Choroid plexus epithelial cell (primary cell): ENCODE results near the gene MKLN1.

Source experiments
- DNase-seq: peaks from one replicate; pipeline ENCODE4 v3.0.0-alpha.2; 2010; ENCODE audit warnings: low read depth
- H3K4me3 ChIP-seq: 2 replicates; pipeline ENCODE4 v1.5.1; 2011; ENCODE audit warnings: low read depth, mild to moderate bottlenecking, control low read depth, low read length, moderate library complexity
- TF ChIP-seq, protein P1 (sequence below): conservative IDR thresholded peaks from 2 replicates; pipeline ENCODE4 v1.5.1; 2011; ENCODE audit warnings: low read depth, mild to moderate bottlenecking, control low read depth, inconsistent platforms, low read length, moderate library complexity

Gene MKLN1

DNA sequence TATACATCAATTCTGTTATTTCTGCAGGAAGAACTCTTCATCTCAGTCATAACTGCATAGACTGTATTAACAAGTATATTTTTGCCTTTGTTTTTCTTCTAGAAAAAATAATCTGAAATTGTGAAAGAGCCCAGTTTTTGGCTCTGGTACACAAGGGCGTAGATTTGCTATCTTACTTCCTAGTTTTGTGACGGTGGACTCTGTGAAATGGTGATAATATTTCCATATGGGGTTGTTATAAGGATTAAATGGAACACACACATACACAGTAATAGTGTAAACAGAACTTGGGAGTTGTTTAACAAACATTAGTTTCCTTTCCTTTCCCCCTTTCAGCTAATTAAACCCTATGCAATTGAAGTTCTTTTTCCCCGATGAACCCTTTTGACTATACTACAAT, 108.7 kb downstream of the MKLN1 start:
- TF ChIP-seq, protein P1, sequence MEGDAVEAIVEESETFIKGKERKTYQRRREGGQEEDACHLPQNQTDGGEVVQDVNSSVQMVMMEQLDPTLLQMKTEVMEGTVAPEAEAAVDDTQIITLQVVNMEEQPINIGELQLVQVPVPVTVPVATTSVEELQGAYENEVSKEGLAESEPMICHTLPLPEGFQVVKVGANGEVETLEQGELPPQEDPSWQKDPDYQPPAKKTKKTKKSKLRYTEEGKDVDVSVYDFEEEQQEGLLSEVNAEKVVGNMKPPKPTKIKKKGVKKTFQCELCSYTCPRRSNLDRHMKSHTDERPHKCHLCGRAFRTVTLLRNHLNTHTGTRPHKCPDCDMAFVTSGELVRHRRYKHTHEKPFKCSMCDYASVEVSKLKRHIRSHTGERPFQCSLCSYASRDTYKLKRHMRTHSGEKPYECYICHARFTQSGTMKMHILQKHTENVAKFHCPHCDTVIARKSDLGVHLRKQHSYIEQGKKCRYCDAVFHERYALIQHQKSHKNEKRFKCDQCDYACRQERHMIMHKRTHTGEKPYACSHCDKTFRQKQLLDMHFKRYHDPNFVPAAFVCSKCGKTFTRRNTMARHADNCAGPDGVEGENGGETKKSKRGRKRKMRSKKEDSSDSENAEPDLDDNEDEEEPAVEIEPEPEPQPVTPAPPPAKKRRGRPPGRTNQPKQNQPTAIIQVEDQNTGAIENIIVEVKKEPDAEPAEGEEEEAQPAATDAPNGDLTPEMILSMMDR, result no peak
- no peak for DNase-seq
- H3K4me3 ChIP-seq, result no peak overlapping the region

DNA sequence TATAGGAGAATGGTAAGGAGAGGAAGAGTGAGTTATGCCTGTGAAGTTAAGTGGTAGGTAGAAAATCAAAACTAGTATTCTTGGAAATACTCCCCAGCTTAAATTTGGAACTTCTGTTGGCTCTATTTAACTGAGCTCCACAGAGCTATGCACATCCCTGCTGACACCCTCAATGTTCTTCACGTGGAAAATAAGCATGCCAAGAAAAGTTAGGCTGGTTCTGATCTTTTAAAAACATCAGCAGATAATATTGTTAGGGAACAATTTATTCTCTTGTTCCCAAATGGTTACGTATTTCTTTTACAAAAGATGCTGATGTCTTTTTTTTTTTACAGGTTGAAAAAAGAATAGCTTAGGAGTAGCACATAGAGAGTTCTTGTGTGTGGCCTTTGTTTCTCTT, 111.3 kb downstream of the MKLN1 start:
- DNase-seq, result no peak
- TF ChIP-seq, protein P1, result no peak
- H3K4me3 ChIP-seq, result no peak overlapping the region

DNA sequence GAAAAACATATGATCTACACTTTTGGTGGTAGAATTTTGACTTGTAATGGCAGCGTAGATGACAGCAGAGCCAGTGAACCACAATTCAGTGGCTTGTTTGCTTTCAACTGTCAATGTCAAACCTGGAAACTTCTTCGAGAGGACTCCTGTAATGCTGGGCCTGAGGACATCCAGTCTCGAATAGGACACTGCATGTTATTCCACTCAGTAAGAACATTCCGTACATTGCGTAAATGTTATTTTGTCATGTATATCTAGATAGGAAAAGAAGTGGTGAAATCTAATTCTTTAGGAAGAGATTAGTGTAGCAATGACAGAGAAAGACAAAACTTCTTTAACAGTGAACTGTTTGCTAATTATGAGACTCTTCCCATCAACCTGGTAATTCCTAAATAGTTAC, 115.8 kb downstream of the MKLN1 start:
- peak; percentile 72 for DNase-seq
- H3K4me3 ChIP-seq, result no peak overlapping the region
- TF ChIP-seq, protein P1, result no peak

DNA sequence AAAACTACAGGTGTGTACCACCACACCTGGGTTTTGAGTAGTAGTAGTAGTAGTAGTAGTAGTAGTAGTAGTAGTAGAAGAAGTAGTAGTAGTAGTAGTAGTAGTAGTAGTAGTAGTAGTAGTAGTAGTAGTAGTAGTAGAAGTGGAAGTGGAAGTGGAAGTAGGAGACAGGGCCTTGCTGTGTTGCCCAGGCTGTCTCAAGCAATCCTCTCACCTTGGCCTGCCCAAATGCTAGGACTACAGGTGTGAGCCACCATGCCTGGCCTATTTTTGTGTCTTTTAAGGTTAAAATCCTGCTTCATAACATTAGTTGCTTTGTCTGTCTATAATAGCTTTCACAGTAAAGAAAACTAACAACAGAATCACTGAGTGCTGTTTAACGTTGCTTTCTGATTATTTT, 117.0 kb downstream of the MKLN1 start:
- TF ChIP-seq, protein P1, result no peak
- DNase-seq, result no peak
- no peak overlapping the region for H3K4me3 ChIP-seq

DNA sequence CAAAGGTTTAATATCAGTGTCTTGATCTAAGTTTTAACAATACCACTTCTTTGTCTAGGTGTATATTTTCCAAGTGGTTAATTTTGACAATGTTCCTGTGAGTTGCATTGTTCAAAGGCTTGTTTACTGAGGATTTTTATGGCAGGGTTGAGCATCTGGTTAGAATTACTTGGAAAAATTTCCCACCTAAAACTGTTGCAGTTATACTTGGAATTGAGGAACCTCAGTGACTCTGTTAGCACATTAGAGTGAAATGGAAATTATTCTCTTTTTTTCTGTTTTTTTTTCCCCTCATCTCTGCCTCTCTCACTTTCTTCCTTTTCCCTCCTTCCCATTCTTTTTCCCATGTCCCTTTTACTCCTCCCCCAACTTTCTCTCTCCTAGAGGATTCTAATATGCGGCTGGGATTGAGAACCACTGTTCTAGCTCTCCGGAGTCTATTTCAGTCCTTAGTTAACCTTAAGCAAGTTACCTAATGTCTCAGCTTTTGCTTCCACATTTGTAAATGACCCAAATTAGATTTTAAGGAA, 121.8 kb downstream of the MKLN1 start:
- no peak for DNase-seq
- TF ChIP-seq, protein P1, result no peak
- H3K4me3 ChIP-seq, result no peak overlapping the region

DNA sequence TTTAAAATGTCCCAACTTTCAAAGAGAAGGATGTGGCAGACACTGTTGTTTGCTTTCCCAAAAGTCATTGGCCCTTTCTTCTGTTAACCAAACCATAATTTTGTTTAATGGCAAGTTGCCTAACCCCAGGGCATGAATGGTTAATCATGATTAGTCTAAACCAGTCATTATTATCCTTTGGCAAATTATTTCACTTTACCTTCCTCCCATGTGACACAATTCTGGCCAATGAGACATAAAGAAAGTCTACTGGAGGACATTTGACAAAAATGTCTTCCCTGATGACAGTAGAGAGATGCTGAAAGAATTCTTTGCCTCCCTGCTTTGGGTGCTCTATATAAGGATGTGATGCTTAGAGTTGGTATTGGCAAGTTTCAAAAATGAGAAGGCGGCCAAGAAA, 126.8 kb downstream of the MKLN1 start:
- no peak overlapping the region for H3K4me3 ChIP-seq
- DNase-seq, result no peak

DNA sequence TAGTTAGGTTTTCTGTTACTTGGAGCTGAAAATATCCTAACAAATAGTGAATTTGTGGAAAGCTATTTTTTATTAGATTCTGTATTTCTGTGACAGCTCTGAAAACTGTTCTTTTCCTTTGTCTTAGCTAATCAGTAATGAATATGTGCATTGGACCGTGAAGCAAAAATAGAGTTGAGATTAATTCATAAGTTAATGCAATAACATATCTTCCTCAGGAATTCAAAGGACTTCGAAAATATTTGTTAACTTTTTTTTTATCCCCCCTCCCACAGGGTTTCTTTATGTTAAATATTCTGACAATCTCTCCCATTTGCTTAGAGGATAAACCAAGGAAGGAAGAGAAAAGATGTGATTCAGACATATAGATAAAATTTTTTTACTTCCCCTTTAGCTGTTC, 127.3 kb downstream of the MKLN1 start:
- DNase-seq, result no peak
- no peak overlapping the region for H3K4me3 ChIP-seq
- TF ChIP-seq, protein P1, result no peak

More for the DNA sequence above, 126.8 kb downstream of the MKLN1 start:
- TF ChIP-seq, protein P1, result no peak
